Fibroblast of lung (primary cell): Measurements from ENCODE around the gene DRC7.

Experiments used
- CTCF ChIP-seq, 2 donors: IDR thresholded peaks in 1 of 2; conservative IDR thresholded peaks in 1 of 2; 1 replicate in 1 of 2; 2 replicates in 1 of 2; pipeline ENCODE4 v1.5.1; 2011 to 2012; ENCODE audit warnings: low read length in 2 of 2, control low read depth in 1 of 2, inconsistent platforms in 1 of 2, low read depth in 1 of 2, mild to moderate bottlenecking in 1 of 2
- EZH2 ChIP-seq: IDR thresholded peaks from 2 replicates; pipeline ENCODE4 v1.5.1; 2012; ENCODE audit warnings: low read length, control low read depth, mild to moderate bottlenecking; ENCODE audit errors: missing control alignments

GRCh38 chr16:57738844-57739243 lies 44.2 kb downstream of the DRC7 start:
- no peak for TF ChIP-seq CTCF (conservative IDR thresholded peaks at IDR 0.05 in 1 of 2, IDR thresholded peaks at IDR 0.05 in 1 of 2; ENCODE audit: low read depth in 1 of 2, low read length in 2 of 2)
- no peak for TF ChIP-seq EZH2
